ENCODE measurements around the gene MPND.
"Not testable (repeated sequence)": the region's sequence is repeated elsewhere in the genome, so short reads cannot be mapped to it uniquely, and the experiment has no call there.

MPND gene

GRCh38 chr19:4322942-4323665, 20.3 kb upstream of the MPND start:
- DNase-seq, result no peak

GRCh38 chr19:4323692-4324091, 19.7 kb upstream of the MPND start:
- DNase-seq, result no peak

- no peak for DNase-seq
Observed at GRCh38 chr19:4324228-4324627, 19.1 kb upstream of the MPND start.

- DNase-seq, result no peak
Observed at GRCh38 chr19:4326215-4326836, 17.0 kb upstream of the MPND start.

DNA sequence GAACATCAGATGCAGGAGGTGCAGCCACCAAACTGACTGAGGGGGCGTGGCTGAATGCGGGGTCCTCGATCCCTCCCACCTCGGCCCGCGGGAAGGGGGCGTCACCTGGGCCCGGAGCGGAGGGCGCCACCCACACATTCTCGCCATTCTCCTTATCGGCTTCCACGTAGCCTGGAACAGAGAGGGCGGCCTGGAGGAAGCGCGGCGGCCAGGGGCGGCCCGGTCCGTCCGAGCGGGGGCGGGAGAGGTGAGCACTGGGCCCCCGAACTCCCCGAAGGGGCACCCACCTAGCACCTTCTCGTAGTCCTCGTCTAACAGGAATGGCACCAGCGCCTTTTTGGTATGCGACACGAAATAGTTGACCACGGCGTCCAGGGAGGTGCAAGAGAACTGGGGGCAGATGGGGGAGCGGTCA, 16.5 kb upstream of the MPND start:
- no peak for DNase-seq

DNA sequence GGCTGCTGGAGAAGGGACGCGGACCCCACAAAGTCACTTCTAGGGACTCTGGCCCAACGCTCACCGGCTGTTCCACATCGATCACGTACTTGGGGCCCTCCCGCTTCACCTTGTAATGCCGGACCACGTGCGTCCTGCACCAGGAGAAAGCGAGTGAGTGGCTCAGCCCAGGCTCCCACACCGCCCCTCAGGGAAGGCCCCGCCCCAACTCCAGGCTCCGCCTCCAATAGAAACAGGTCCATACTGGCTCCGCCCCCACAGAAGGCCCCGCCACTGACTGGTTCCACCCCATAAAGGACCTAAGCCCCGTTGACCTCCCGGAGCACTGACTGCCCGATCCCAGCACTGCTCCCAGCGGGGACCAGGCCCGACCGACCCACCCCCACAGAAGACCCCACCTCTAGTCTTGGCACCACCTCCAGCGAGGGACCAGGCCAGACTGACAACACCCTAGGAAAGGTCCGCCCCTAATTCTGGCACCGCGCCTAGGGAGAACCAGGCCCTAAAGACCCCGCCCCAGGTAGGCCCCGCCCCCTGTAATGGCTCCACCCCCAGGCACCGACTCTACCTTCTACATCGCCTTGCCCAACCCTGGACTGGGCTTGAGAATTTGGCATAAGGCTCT, 16.0 kb upstream of the MPND start:
- DNase-seq, result peak; percentile 57

DNA sequence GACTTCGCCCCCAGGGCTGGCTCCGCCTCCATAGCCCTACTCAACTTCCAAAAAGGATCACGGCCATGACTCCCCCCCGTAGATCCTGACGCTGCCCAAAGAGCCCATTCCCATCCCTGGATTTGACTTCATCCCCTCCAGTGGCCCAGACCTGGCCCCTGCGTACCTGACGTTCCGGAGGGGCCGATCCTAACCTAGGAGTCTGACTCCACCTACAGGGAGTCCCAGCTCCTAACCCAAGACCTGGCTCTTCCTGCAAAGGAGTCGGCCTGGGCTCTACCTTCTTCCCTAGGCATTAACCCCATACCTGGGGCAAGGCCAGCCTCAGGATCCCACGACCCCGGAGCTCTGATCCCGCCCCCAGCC, 15.5 kb upstream of the MPND start:
- no peak for DNase-seq

DNA sequence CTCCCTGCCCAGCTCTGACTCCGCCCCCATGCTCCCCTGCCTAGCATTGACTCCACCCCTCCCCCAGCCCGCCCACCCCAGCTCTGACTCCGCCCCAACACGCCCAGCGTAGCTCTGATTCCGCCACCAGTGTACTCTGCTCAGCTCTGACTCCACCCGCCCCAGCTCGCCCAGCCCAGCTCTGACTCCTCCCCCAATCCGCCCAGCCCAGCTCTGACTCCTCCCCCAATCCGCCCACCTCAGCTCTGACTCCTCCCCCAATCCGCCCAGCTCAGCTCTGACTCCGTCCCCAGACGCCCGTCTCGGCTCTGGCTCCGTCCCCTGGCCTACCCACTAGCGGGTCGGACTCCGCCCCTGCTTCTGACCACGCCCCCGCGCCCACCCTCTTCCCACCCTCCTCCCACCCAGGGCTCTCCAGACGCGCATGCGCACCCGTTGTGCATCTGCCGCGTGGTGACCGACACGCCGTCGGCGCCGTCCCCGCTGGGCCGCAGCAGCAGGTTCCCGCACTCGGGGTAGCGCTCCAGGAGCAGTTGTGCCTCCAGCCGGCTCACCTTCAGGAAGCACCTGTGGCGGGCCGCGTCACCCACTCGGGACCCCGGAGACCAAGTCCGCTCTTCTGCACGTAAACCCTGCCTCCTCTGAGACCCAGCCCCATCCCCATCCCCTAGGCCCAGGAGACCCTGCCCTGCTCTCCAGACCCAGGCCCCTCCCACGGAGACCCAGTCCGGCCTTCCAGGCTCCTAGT, 14.9 kb upstream of the MPND start:
- DNase-seq, result peak; percentile 86

GRCh38 chr19:4328991-4329681, 14.2 kb upstream of the MPND start:
- not testable (repeated sequence) for DNase-seq

GRCh38 chr19:4329858-4330257, 13.5 kb upstream of the MPND start:
- DNase-seq, result no peak

DNA sequence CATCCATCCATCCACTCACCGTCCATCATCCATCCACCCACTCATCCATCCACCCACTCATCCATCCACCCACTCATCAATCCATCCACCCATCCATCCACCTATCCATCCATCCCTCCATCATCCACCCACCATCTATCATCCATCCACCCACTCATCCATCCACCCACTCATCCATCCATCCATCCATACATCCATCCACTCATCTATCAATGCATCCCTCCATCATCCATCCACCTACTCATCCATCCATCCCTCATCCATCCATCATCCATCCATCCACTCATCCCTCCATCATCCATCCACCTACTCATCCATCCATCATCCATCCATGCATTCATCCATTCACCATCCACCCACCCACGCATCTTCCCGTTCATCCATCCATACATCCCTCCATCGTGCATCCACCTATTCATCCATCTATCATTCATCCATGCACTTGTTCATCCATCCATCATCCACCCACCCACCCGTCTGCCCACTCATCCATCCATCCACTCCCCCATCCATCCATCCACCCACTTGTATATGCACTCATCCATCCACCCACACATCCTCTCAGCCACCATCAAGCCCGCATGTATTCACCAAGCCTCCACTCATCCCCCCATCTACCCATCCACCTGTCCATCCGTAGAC, 8.3 kb upstream of the MPND start:
- DNase-seq, result no peak

DNA sequence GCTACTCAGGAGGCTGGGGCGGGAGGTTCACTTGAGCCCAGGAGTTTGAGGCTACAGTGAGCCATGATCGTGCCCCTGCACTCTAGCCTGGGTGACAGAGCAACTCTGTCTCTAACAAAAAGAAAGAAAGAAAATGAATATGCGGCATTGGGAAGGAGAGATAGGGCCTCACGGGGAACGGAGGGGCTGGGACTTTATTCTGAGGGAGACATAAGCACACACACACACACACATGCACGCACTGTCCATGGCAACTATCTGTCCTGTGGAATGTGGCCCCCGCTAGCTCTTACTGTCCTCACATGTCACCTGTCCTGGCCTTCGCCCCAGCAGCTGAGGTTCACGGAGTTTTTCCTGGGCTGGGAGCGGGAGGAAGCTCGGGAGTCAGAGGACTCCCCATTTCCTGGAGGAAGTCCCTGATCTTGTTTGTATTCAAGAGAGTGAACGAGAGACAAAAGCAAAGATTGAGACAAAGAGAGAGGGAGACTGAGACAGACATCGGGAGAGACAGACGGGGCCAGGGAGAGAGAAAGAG, 5.4 kb upstream of the MPND start:
- no peak for DNase-seq

GRCh38 chr19:4338441-4339355, 4.7 kb upstream of the MPND start, which contains the start of gene STAP2:
STAP2 (minus strand) TSS chr19:4338827; CDS start chr19:4338753, 74 bp downstream.
- DNase-seq, result no peak

DNA sequence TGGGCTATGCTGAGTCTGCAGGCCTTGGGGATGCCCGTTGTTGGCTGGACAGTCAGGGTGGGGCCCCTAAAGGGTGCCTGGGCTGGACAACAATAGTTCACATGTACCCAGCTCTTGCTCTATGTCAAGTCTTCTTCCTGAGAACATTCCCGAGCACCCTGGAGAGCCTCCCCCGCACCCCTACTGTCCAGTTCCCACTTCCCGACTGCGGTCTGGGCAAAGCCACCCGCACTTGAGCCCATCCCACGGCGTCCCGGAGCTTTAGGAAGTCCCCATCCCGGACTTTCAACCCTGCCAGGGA, 1.1 kb upstream of the MPND start:
- no peak for DNase-seq

GRCh38 chr19:4342615-4343369, 570 bp upstream of the MPND start:
- peak; percentile 98 for DNase-seq

- DNase-seq, result no peak
Observed at GRCh38 chr19:4345342-4346019, 2.1 kb downstream of the MPND start.

DNA sequence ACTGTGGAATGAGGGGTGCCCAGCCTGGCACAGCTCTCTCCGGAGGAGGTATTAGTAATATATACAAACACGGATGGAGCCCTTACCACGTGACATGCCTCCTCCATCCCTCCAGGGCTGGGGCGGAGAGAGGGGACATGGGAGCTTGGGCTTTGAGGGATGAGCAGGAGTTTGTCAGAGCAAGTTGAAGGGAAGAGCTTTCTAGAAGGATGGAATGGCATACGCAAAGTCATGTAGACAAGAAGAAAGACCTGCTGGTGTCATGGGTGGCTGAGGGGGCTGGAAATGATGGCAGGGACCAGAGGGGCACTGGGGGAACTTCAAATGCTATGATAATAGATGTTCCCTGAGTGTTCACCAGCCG, 2.6 kb downstream of the MPND start:
- DNase-seq, result no peak

DNA sequence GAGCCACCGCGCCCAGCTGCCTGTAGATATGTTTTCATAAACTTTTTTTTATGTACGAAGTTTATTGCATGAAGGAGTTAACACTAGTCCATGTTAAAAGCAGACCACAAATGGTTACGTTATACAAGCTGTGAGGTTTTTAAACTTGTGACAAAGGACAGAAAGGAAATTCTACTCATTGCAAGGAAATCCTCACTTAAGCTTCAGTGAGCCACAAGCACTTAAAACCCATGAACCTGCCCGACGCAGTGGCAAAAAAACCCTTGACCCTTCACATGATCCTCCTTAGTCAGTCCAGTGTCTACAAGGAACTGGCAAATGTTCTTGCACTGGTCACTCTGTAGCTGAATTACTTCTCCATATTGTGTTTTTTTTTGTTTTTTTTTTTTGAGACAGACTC, 4.2 kb downstream of the MPND start:
- DNase-seq, result no peak

GRCh38 chr19:4349225-4349624, 5.9 kb downstream of the MPND start:
- not testable (repeated sequence) for DNase-seq

GRCh38 chr19:4350111-4350510, 6.7 kb downstream of the MPND start:
- DNase-seq, result no peak

Measured in NCI-H1048 (cell line).